MM.1S (cell line): ENCODE results near the gene DPP9.

Experiments
- DNase-seq: peaks from one replicate; pipeline ENCODE4 v3.0.0-alpha.2; 2015
- H2AFZ ChIP-seq: fragments of 300-600 bp; sonication (generic); 2 replicates; pipeline ENCODE4 v1.6.0; 2016; ENCODE audit warnings: antibody characterized with exemption, low read length
- H3F3A ChIP-seq: fragments of 300-600 bp; sonication (generic); 2 replicates; pipeline ENCODE4 v1.6.1; 2016; ENCODE audit warnings: mild to moderate bottlenecking, antibody characterized with exemption, low read length, moderate library complexity, mixed read lengths; ENCODE audit not compliant: insufficient read depth
- H3K27ac ChIP-seq: fragments of 300-600 bp; sonication (generic); 2 replicates; pipeline ENCODE4 v1.5.1; 2016; ENCODE audit warnings: mild to moderate bottlenecking, low read length
- H3K27me3 ChIP-seq: fragments of 300-600 bp; sonication (generic); replicated peaks from 2 replicates; pipeline ENCODE4 v1.6.0; 2016; ENCODE audit warnings: low read length; ENCODE audit not compliant: insufficient read depth
- H3K36me3 ChIP-seq: fragments of 300-600 bp; sonication (generic); replicated peaks from 2 replicates; pipeline ENCODE4 v1.6.1; 2016; ENCODE audit warnings: mild to moderate bottlenecking, low read length, mixed read lengths; ENCODE audit not compliant: insufficient read depth
- H3K4me1 ChIP-seq: fragments of 300-600 bp; sonication (generic); 2 replicates; pipeline ENCODE4 v1.6.1; 2016; ENCODE audit warnings: low read length, mixed read lengths
- H3K4me2 ChIP-seq: fragments of 300-600 bp; sonication (generic); 2 replicates; pipeline ENCODE4 v1.6.0; 2016; ENCODE audit warnings: low read depth, low read length
- H3K4me3 ChIP-seq: fragments of 300-600 bp; sonication (generic); 2 replicates; pipeline ENCODE4 v1.5.1; 2016; ENCODE audit warnings: low read length, mixed read lengths
- H3K79me2 ChIP-seq: fragments of 300-600 bp; sonication (generic); 2 replicates; pipeline ENCODE4 v1.6.1; 2016; ENCODE audit warnings: mixed run types, low read length, mixed read lengths
- H3K9ac ChIP-seq: fragments of 300-600 bp; sonication (generic); 2 replicates; pipeline ENCODE4 v1.6.1; 2016; ENCODE audit warnings: low read length, mixed read lengths
- H3K9me2 ChIP-seq: fragments of 300-600 bp; sonication (generic); replicated peaks from 2 replicates; pipeline ENCODE4 v1.6.1; 2016; ENCODE audit warnings: mild to moderate bottlenecking, low read length, mixed read lengths; ENCODE audit not compliant: insufficient read depth
- H3K9me3 ChIP-seq: fragments of 300-600 bp; sonication (generic); replicated peaks from 2 replicates; pipeline ENCODE4 v1.6.1; 2016; ENCODE audit warnings: mild to moderate bottlenecking, low read length, mixed read lengths; ENCODE audit not compliant: insufficient read depth
- H4K20me1 ChIP-seq: fragments of 300-600 bp; sonication (generic); 2 replicates; pipeline ENCODE4 v1.6.1; 2016; ENCODE audit warnings: mild to moderate bottlenecking, low read length, moderate library complexity, mixed read lengths; ENCODE audit not compliant: insufficient read depth
- EZH2 ChIP-seq: fragments of 300-600 bp; sonication (generic); optimal IDR thresholded peaks from 2 replicates; pipeline ENCODE3; 2017; ENCODE audit warnings: low read depth, mild to moderate bottlenecking, antibody characterized with exemption, low read length, mixed read lengths
- EZH2phosphoT487 ChIP-seq: fragments of 300-600 bp; sonication (generic); IDR thresholded peaks from 2 replicates; pipeline ENCODE4 v1.6.1; 2018; ENCODE audit warnings: antibody characterized with exemption, low read length
- TF ChIP-seq, protein P1 (sequence below): fragments of 300-600 bp; sonication (generic); IDR thresholded peaks from 2 replicates; pipeline ENCODE4 v1.5.1; 2016; ENCODE audit warnings: antibody characterized with exemption, low read length, mixed read lengths

Gene DPP9

DNA sequence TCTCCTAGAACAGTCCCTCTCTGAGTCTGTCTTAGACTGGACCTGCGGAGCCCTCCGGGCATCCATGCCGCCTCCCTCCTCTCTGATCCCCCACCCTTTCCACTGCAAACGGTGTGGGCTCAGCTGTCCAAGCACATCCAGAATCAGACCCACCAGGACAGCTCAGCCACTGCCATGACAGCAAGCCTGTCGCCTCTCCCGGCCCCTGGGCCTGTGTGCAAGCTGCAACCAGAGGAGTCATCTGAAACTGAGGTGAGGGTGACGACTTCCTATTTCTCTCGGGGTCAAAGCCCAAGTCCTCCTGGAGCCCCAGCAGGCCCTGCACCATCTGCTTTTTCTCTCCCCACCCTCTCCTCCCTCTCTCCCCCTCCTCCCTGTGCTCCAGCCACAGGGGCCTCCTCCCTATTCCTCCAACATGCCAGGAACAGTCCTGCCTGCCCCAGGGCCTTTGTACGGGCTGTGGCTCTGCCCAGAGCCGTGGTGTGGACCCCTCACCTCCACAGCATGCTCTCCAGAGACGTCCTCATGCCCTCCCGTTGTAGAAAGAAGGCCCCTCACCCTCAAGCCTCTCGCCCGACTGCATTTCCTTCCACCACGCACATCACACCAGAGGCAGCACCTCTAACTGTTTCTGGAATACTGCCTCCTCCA, 30.0 kb downstream of the DPP9 start:
- Histone ChIP-seq H3K4me1 (no peaks in the 10 kb centered on the region), H3K4me3 (no peak overlapping the region), H3F3A (no peaks in the 10 kb centered on the region), H3K27ac (no peak overlapping the region), H2AFZ (no peak overlapping the region), H3K36me3 (no peaks in the 10 kb centered on the region), H3K9me2 (no peaks in the 10 kb centered on the region), H4K20me1 (no peaks in the 10 kb centered on the region), H3K79me2 (no peaks in the 10 kb centered on the region), H3K9ac (no peak overlapping the region), H3K27me3 (no peaks in the 10 kb centered on the region), H3K9me3 (no peaks in the 10 kb centered on the region), H3K4me2 (no peak overlapping the region)
- TF ChIP-seq EZH2, result no peak
- DNase-seq, result no peak

DNA sequence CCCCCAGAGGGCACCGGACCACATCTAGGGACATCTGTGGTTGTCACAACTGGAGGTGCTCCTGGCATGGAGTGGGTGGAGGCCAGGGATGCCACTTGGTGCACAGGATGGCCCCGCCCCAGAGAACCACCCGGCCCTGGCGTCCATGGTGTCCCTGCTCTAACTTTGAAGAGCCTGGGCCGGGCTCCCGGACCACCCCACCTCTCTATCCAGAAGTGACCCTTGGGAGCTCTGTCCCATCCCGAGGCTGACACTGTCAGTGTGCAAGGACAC, 30.6 kb downstream of the DPP9 start:
- H3K27me3 ChIP-seq, result no peaks in the 10 kb centered on the region
- H2AFZ ChIP-seq, result no peak overlapping the region

DNA sequence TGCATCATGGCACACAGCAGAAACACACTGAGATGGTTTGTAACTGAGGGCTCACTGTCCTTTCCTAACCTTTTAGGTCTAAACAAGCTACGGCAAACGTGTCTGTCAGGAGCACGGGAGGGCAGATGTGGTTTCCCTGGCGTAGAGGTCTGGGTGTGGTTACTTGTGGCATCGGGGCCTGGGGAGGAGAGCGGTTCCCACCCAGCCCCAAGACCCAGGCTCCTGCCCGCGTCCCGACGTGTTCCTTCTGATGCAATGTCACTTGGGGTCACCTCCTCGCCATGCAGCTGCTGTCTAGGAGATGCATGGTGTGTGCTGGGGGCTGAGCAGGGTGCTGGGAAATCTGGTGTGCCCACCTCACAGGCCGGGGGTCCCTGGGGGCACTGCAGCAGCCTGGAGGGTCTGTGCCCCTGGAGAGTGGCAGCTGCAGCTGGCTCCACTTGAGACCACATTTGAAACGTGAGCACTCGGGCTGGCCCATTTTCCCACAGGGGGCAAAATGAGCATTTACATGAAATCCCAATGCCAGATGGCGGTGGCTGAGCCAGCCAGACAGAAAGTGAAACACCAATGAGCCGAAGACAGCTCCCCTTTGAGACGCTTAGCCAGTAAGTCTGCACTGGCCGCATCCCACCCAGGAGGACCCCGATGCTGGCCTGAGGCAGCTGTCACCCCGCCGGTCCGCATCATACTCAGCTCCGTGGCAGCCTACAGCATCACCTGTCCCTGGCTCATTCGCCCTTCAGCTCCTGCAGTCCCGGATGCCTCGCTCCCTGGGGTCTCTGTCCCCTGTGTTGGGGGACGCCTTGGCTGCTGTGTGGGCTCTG, 31.2 kb downstream of the DPP9 start:
- no peak overlapping the region for H3K4me2 ChIP-seq
- no peaks in the 10 kb centered on the region for H3F3A ChIP-seq
- no peaks in the 10 kb centered on the region for H3K9me3 ChIP-seq
- H3K9me2 ChIP-seq, result no peaks in the 10 kb centered on the region
- no peak for DNase-seq
- H3K36me3 ChIP-seq, result no peaks in the 10 kb centered on the region
- no peak overlapping the region for H3K9ac ChIP-seq
- no peak for TF ChIP-seq EZH2phosphoT487
- TF ChIP-seq EZH2, result no peak
- TF ChIP-seq, protein P1, sequence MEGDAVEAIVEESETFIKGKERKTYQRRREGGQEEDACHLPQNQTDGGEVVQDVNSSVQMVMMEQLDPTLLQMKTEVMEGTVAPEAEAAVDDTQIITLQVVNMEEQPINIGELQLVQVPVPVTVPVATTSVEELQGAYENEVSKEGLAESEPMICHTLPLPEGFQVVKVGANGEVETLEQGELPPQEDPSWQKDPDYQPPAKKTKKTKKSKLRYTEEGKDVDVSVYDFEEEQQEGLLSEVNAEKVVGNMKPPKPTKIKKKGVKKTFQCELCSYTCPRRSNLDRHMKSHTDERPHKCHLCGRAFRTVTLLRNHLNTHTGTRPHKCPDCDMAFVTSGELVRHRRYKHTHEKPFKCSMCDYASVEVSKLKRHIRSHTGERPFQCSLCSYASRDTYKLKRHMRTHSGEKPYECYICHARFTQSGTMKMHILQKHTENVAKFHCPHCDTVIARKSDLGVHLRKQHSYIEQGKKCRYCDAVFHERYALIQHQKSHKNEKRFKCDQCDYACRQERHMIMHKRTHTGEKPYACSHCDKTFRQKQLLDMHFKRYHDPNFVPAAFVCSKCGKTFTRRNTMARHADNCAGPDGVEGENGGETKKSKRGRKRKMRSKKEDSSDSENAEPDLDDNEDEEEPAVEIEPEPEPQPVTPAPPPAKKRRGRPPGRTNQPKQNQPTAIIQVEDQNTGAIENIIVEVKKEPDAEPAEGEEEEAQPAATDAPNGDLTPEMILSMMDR, result no peak
- H4K20me1 ChIP-seq, result no peaks in the 10 kb centered on the region
- no peaks in the 10 kb centered on the region for H3K79me2 ChIP-seq
- H3K4me3 ChIP-seq, result no peak overlapping the region
- no peak overlapping the region for H2AFZ ChIP-seq
- no peaks in the 10 kb centered on the region for H3K4me1 ChIP-seq
- H3K27me3 ChIP-seq, result no peaks in the 10 kb centered on the region
- no peak overlapping the region for H3K27ac ChIP-seq

More for the DNA sequence above, 30.6 kb downstream of the DPP9 start:
- no peak for DNase-seq
- Histone ChIP-seq H3K9ac (no peak overlapping the region), H3K9me2 (no peaks in the 10 kb centered on the region), H3K27ac (no peak overlapping the region), H3K9me3 (no peaks in the 10 kb centered on the region), H3K4me3 (no peak overlapping the region), H3K4me2 (no peak overlapping the region), H3F3A (no peaks in the 10 kb centered on the region), H3K4me1 (no peaks in the 10 kb centered on the region), H3K36me3 (no peaks in the 10 kb centered on the region), H4K20me1 (no peaks in the 10 kb centered on the region), H3K79me2 (no peaks in the 10 kb centered on the region)
- TF ChIP-seq EZH2, result no peak

DNA sequence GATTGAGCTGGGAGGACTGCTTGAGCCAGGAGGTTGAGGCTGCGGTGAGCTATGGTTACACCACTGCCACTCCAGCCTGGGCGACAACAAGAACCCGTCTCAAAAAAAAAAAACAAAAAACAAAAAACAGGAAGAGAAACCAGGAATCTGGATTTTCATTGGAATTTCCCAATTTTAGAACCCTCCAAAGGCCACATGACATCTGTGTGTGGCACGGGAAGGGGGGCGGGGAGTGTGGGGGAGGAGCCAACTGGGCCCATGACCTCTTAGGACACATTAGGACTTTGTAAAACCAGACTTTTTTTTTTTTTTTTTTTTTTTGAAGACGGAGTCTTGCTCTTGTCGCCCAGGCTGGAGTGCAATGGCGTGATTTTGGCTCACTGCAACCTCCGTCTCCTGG, 32.3 kb downstream of the DPP9 start:
- Histone ChIP-seq H3K27me3 (no peaks in the 10 kb centered on the region), H3K4me1 (no peaks in the 10 kb centered on the region), H2AFZ (no peak overlapping the region), H3K9ac (no peak overlapping the region), H3F3A (no peaks in the 10 kb centered on the region), H3K4me2 (no peak overlapping the region), H3K4me3 (no peak overlapping the region), H3K79me2 (no peaks in the 10 kb centered on the region), H3K9me2 (no peaks in the 10 kb centered on the region), H3K9me3 (no peaks in the 10 kb centered on the region), H3K27ac (no peak overlapping the region), H4K20me1 (no peaks in the 10 kb centered on the region), H3K36me3 (no peaks in the 10 kb centered on the region)
- TF ChIP-seq EZH2phosphoT487, result no peak
- TF ChIP-seq EZH2, result no peak
- TF ChIP-seq, protein P1, result no peak
- no peak for DNase-seq
